AG09319 (cell line): ENCODE results near the gene PFKFB2.

Experiments
- DNase-seq: peaks from one replicate; pipeline ENCODE4 v3.0.0-alpha.2; 2010; ENCODE audit warnings: low read depth; ENCODE audit errors: extremely low read depth
- TF ChIP-seq, protein P1 (sequence below): IDR thresholded peaks from 2 replicates; pipeline ENCODE4 v1.5.1; 2011; ENCODE audit warnings: low read depth, mild to moderate bottlenecking, inconsistent platforms, low read length, moderate library complexity

PFKFB2 gene

DNA sequence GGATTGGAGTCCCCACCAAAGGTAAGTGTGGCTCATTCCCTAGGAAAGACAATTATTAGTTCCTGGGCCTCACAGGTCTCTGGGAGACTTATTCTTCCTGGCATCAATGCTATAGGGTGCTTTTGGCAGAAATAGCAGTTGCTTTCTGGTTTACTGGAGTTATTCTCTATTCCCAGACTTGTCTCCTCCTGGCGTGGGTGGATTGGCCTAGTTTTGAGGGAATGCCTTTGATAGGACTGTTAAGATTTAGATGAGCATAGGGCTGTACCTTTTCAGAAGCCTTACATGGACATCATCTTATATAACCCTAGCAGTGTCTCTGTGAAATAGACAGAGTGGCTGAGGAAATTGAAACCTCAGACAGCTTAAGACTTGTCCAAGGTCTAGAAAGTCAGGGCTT lies 9.0 kb downstream of the PFKFB2 start:
- no peak for DNase-seq
- TF ChIP-seq, protein P1, sequence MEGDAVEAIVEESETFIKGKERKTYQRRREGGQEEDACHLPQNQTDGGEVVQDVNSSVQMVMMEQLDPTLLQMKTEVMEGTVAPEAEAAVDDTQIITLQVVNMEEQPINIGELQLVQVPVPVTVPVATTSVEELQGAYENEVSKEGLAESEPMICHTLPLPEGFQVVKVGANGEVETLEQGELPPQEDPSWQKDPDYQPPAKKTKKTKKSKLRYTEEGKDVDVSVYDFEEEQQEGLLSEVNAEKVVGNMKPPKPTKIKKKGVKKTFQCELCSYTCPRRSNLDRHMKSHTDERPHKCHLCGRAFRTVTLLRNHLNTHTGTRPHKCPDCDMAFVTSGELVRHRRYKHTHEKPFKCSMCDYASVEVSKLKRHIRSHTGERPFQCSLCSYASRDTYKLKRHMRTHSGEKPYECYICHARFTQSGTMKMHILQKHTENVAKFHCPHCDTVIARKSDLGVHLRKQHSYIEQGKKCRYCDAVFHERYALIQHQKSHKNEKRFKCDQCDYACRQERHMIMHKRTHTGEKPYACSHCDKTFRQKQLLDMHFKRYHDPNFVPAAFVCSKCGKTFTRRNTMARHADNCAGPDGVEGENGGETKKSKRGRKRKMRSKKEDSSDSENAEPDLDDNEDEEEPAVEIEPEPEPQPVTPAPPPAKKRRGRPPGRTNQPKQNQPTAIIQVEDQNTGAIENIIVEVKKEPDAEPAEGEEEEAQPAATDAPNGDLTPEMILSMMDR: no peak

DNA sequence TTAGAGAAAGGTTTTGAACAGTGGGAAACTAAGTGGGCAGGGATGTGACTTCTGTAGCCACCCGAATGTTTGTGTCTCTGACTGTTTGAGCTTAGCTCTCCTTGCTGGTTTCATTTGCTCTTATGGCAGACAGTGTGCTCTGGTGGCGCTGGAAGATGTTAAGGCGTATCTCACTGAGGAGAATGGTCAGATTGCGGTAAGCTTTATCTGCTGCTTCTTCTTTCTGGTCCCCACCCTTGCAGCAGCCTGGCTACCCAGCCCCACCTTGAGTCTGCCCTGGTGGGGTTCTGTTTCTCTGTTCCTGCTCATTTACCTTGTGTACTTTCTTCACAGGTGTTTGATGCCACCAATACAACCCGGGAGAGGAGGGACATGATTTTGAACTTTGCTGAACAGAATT lies 9.9 kb downstream of the PFKFB2 start:
- TF ChIP-seq, protein P1: no peak

DNA sequence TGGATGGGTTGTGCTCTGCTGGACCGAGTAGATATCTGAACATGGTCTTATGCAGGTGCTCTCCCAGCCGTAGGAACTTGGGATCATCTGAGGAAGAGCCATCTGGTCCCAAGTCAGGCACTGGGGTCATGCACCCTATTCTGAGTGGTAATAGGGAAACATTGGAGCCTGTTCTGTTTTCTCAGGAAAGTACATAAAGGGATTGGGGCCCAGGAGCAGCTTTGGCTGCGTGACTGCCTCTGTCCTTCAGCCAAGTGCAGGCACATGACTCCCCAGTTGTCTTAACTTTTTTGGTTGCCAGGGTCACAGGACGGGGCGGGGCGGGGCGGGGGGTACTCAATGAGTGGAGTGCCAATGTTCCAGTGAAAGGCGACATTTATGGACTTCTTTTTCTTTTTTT lies 11.5 kb downstream of the PFKFB2 start:
- DNase-seq: no peak

More for the DNA sequence above, 9.9 kb downstream of the PFKFB2 start:
- DNase-seq: no peak

DNA sequence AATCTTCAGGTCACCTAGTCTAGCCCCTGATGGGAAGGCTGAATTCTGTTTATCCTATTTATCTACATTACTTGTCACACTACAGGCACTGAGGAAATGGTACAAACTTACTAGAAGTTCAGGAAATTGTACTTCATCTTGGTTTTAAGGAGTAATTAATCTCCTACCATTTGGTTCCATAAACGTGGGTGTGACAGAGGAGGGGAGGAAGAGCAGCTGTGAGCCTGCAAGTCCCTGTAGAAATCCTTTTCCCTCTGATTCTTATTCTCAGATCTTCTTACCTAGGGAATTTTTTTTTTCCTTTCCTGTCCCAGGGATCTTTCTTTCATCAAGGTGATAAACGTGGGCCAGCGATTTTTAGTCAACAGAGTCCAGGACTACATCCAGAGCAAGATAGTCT lies 14.1 kb downstream of the PFKFB2 start:
- TF ChIP-seq, protein P1: no peak
- DNase-seq: no peak

More for the DNA sequence above, 11.5 kb downstream of the PFKFB2 start:
- TF ChIP-seq, protein P1: no peak

DNA sequence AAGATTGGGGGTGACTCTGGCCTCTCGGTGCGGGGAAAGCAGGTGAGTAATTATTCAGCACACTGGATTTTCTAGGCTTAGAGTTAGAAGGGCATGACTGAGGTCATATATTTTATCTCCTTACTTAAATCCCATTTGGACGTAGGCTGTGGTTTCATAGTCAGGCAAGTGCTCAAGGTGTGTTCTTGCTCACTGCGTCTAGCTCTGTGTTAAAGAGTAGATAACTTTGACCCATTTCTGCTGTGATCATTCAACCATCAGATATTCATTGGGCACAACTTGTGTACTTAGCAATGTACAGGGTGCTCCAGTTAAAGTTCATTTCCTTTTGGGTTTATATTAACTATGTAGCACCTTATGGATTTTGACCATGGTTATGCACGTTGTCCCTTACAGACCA lies 14.6 kb downstream of the PFKFB2 start:
- DNase-seq: no peak
- TF ChIP-seq, protein P1: no peak

DNA sequence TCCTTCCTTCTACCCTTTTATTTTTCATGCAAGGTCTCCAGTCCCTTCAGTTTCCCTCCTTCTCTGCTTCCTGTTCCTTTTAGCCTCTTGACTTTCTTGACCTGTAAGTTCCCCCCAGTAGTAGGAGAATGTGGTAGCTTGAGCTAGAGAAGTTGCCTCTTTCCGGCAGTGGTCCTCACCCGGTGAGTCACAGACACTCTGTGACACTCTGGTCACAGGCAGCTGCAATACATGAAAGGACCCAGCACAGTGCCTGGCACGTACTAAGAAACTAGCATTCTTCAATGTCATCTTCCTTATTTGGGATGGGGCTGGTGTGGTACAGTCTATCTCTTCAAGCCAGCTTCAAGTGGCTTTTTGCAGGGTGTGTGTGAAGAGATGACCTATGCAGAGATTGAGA lies 16.0 kb downstream of the PFKFB2 start:
- DNase-seq: no peak
- TF ChIP-seq, protein P1: no peak

GRCh38 chr1:207069858-207070506 lies 16.9 kb downstream of the PFKFB2 start:
- TF ChIP-seq, protein P1: no peak
- no peak for DNase-seq
